Stimulated activated CD4-positive, alpha-beta T cell treated with anti-CD3 and anti-CD28 coated beads, Interleukin-4, amount 100 ng/mL, for 4 hours (primary cell): ENCODE data around the gene DSCAM.
"Not testable (repeated sequence)": the region's sequence is repeated elsewhere in the genome, so short reads cannot be mapped to it uniquely, and the experiment has no call there.

Experiments used
- DNase-seq, 2 experiments: peaks; one replicate each; pipeline ENCODE4 v3.0.0-alpha.2; 2020

DSCAM gene

DNA sequence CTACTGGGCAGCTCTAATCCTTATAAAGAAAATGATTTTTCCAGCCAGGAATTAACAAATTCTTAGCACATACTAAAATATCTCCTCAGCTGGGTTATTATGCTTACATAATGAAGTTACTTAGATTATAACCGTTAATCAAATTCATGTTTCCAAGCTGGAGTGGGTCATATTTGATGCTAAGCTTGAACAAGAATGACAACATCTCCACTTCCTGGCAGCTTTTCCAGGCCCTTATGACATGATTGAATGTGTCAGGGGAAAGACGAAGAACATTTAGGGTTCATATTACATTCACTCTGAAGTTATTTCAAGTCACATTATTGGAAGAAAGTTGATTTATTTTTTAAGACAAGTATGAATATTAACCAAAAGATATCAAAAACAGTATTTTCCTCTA, 646.0 kb downstream of the DSCAM start:
- DNase-seq: no peak

- DNase-seq: no peak
These were observed 646.8 kb downstream of the DSCAM start for GRCh38 chr21:40200126-40200525.

- no peak for DNase-seq
These were observed 652.6 kb downstream of the DSCAM start for GRCh38 chr21:40194185-40194980.

DNA sequence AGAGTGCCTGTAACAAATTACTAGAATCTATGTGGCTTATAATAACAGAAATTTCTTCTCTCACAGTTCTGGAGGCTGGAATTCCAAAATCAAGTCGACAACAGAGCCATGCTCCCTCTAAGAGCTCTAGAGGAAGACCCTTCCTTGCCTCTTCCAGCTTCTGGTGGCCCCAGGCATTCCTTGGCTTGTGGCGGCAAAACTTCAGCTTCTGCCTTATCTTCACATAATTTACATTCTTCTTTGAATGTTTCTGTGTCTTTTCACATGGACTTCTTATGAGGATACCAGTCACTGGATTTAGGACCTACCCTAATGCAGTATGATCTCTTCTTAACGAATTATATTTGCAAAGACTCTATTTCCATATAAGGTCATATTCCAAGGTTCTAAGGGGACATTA, 655.3 kb downstream of the DSCAM start:
- no peak for DNase-seq

DNA sequence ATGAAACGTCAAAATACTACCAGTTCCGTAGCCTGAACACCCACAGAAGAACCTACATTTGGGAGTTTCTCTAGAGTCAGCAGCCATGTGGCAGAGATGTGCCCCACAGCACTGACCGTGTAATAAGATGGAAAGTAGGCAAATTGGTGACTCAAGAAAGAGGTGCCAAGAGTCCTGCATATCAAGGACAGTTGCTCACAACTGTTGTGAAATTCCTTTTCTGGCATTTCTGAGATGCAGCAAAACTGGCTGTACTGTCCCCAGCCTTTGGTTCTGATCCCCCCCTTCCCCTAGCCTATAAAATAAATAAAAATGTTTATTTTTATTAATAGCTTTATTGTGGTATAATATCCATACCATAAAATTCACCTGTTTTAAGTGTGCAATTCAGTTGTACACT, 655.8 kb downstream of the DSCAM start:
- DNase-seq: no peak

DNA sequence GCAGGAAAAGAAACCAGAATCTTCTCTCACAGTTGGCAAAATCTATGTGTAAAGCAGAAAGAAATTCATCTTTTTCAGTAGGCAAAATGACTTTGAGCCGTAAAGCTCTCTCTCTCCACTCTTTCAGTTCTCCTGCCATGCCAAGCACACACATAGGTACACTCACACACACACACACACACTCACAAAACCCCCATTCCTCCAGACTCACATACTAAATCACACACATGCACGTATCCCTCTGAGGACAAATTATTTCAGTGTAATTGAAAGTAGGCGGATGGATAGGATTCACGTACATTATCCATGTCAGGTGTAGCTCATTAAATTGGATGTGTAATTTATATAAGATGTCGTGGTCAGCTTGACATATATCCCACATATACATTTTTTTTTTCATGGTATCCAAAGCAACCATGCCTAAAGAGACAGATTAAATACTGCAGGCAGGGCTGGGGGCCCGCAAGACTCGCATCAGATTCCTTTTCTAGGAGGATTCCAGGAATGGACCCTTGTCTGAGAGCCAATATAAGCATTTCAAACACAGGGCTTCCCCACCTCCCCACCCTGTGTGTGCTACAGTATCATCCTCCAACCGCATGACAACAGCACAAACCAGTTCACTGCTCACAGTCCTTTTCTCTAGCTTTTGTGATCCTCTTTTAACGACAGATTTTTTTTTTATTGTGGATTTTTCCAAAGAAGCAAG, 658.9 kb downstream of the DSCAM start:
- DNase-seq: no peak

DNA sequence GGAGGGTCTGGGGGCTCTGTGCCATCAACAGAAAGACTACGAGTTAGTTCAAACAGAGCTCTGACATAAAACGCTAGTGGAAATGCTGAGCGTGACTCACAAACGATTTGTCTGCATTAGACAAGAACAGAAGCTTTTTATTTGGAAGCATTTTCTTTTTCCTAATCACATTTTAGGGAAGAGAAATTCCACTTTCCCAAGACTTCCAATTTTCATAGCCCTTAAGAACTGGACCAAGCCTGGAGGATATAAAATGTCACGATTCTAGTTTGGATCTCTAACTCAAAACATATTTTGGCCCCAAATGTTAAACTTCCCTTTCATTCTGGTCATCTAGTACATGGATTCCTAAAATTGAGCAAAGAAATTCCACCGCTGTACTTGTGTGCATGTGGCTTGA, 659.7 kb downstream of the DSCAM start:
- DNase-seq: no peak

- DNase-seq: no peak
These were observed 660.9 kb downstream of the DSCAM start for GRCh38 chr21:40186045-40186444.

DNA sequence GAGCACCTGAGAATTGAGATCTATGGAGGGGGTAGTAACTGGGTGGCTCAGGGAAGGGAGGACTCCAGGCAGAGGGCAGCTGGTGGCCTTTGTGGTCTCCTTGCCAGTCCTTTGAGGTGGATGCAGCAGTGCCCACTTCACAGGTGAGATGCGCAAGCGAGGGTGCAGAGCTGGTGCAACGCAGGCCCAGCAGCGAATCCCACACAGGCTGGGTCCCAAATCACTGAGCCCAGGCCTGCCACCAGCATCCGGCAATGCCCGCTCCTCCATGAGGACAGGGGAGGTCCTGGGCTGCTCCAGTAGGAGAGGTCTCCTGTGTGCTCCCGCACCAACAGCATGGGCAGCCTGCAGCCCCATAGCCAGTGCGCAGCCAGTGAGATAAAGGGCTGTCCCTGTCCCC, 661.8 kb downstream of the DSCAM start:
- no peak for DNase-seq

GRCh38 chr21:40182491-40182890, 664.5 kb downstream of the DSCAM start:
- not testable (repeated sequence) for DNase-seq

DNA sequence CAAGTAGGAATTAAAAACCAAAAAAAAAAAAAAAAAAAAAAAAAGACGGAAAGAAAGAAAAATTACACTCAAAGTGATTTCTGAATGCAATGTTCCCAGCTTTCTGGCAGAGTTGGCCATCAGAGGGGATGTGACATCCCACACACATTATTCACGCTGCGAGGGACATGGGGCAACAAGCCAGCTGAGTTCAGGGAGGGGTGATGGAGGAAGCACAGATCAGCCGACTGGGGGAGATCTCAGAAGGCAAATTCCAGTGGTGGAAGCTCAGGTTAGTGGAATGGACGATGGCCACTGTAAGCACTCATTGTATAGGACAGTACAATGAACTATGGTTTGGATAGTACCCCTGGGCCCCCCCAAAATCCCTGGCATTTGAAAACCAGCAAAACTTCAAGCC, 667.8 kb downstream of the DSCAM start:
- no peak for DNase-seq

- no peak for DNase-seq
These were observed 668.2 kb downstream of the DSCAM start for GRCh38 chr21:40178726-40179125.

DNA sequence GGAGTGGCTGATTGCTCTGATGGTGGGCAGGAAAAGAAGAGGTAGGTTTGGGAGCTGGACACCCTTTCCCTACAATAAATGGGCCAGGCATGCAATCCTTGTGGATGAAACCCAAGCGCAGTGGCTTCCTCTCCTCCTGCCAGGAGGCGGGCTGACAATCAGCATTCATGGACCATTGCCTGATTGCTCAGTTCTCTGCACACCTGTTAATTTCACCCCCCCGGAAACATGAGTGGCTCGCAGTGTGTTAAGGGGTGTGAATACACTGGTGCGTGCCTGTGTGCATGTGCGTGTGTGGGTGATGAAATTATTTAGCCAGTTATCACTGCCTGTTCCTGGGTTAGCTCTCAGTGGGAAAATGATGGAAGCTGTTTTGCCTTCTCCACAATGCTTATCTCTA, 669.0 kb downstream of the DSCAM start:
- DNase-seq: no peak

DNA sequence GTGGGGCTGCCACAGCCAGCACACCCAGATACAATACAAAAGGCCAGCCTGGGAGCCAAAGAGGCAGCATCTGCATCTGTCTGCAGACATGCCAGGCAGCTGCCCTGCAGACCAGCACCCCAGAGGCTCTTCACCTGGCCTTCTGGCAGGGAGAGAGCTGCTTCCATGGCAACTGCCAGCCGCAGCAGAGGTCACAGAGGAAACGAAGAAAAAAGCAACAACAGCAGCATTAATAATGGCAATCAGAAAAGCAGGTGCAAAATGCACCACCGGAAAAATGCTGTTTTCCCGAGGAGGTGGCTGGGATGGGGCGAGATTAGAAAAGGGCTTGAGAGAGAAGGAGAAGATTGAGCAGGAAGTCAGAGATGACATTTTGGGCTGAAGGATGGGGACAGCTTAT, 670.2 kb downstream of the DSCAM start:
- DNase-seq: no peak

- DNase-seq: no peak
These were observed 673.1 kb downstream of the DSCAM start for GRCh38 chr21:40173816-40174215.

- DNase-seq: no peak
These were observed 677.0 kb downstream of the DSCAM start for GRCh38 chr21:40169971-40170370.

GRCh38 chr21:40166291-40166843, 680.6 kb downstream of the DSCAM start:
- no peak for DNase-seq

GRCh38 chr21:40165773-40166070, 681.2 kb downstream of the DSCAM start:
- DNase-seq: no peak

GRCh38 chr21:40164905-40165772, 681.8 kb downstream of the DSCAM start:
- no peak for DNase-seq

- DNase-seq: no peak
These were observed 684.9 kb downstream of the DSCAM start for GRCh38 chr21:40162075-40162474.

GRCh38 chr21:40160911-40161310, 686.0 kb downstream of the DSCAM start:
- DNase-seq: no peak

GRCh38 chr21:40158366-40158765, 688.6 kb downstream of the DSCAM start:
- no peak for DNase-seq

GRCh38 chr21:40155563-40155962, 691.4 kb downstream of the DSCAM start:
- DNase-seq: no peak
